GM13977 (cell line): ENCODE results near the gene PTPRE.

ENCODE experiments used
- DNase-seq: peaks from one replicate; pipeline ENCODE4 v3.0.0; 2012; ENCODE audit warnings: low spot score
- in situ Hi-C: fragments of 300-500 bp; cut with MboI; formaldehyde crosslinking; loops from one replicate; pipeline ENCODE4 v1.12.0; 2022; ENCODE audit warnings: low sequenced_read_pairs, low pct_unique_long_range_greater_than_20kb, mixed read lengths, inconsistent platforms; ENCODE audit not compliant: unreplicated experiment
- TF ChIP-seq, protein P1 (sequence below): IDR thresholded peaks from 2 replicates; pipeline ENCODE4 v1.5.1; 2012; ENCODE audit warnings: mild to moderate bottlenecking, control low read depth; ENCODE audit not compliant: insufficient read depth; ENCODE audit errors: extremely low read depth, missing control alignments

PTPRE gene

GRCh38 chr10:127875449-127875765 is 31.5 kb upstream of the PTPRE start:
- TF ChIP-seq, protein P1, sequence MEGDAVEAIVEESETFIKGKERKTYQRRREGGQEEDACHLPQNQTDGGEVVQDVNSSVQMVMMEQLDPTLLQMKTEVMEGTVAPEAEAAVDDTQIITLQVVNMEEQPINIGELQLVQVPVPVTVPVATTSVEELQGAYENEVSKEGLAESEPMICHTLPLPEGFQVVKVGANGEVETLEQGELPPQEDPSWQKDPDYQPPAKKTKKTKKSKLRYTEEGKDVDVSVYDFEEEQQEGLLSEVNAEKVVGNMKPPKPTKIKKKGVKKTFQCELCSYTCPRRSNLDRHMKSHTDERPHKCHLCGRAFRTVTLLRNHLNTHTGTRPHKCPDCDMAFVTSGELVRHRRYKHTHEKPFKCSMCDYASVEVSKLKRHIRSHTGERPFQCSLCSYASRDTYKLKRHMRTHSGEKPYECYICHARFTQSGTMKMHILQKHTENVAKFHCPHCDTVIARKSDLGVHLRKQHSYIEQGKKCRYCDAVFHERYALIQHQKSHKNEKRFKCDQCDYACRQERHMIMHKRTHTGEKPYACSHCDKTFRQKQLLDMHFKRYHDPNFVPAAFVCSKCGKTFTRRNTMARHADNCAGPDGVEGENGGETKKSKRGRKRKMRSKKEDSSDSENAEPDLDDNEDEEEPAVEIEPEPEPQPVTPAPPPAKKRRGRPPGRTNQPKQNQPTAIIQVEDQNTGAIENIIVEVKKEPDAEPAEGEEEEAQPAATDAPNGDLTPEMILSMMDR, result no peak
- no peak for DNase-seq
- in situ Hi-C loops, result no loop called here

DNA sequence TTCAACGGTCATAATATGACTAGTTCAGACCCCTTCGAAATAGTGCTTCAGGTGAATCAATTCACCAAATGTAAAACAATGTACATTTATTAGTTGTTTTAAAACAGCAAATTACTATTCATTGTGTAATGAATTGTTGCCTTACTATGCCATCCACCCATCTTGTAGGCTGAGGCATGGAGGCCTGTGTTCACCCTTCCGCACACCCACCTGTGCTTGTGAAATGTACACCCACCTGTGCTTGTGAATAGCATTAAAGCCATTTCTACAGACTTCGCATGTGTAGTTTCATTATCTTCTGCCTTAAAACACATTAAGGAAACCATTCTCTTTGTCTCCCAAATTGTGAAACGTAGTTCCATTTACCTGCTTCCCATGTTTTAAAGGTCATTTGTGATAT is 31.0 kb upstream of the PTPRE start:
- TF ChIP-seq, protein P1, result no peak
- DNase-seq, result no peak
- in situ Hi-C loops, result no loop called here

DNA sequence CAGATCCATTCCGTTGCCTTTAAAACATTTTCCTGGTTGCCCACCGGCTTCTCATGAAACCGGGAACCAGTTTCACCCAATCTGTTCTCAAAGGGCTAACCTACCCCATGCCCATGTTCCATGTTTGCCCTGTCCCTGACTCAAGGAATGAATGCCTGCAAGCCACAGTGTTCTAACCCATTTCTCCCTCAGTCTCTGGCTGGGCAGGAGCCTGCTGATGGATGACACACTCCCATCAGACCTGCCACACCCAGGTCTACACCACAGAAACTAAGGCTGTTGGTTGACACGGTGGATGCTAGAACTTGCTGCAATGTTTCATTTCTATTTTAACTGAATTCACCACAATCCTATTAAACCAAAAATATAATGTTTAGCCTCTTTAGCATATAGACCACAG is 29.8 kb upstream of the PTPRE start:
- DNase-seq, result no peak
- in situ Hi-C loops, result no loop called here
- TF ChIP-seq, protein P1, result no peak

- DNase-seq, result no peak
- in situ Hi-C loops, result no loop called here
Measured at GRCh38 chr10:127877699-127878098, 29.2 kb upstream of the PTPRE start.

DNA sequence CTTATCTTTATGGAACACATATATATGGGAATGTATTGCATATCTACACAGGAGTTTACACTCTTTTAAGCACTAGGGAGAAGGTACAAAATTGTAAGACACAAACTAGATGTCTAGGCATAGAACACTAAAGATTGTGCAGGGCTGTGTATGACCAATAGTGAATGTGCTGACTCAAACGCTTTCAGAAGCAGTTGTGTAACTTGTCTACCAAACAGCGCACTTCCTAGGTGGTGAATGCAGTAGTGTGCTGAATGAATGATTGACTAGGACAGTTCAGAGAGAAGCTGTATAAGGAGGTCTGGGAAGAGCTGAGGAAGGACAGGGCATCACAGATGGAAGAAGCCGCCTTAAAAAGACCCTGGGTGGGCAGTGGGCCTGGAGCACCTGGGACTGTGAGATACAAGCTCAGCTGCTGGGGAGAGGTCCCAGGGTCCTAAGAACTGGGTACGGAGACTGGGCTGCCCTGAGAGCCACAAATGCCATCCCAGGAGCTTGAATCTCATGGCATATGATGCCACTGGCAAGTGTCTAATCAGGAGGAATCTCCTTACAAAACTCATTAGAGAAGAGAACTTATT is 28.3 kb upstream of the PTPRE start:
- DNase-seq, result no peak
- in situ Hi-C loops, result no loop called here
- TF ChIP-seq, protein P1, result no peak

More at GRCh38 chr10:127877699-127878098, 29.2 kb upstream of the PTPRE start:
- TF ChIP-seq, protein P1, result no peak

DNA sequence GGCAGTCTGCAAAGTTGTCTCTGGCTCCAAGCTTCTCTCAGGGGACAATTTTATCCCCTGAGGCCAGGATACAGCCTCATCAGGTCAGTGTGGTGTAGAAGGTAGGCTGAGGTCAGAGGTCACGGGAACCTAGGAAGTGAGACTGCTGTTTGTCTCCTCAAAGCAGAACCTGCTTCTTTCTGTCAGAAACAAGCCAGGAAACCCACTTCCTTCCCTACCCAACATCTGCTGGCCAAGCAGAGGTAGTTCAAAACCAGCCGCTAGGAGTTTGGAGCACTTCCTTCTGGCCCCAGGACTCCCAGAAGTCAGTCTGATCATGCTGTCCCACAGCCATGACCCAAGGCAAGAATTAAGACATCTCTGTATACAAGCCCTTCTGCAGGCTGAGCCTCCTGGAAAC is 26.3 kb upstream of the PTPRE start:
- TF ChIP-seq, protein P1, result no peak
- no peak for DNase-seq
- in situ Hi-C loops, result no loop called here

GRCh38 chr10:127881262-127881661 is 25.6 kb upstream of the PTPRE start:
- no peak for DNase-seq
- TF ChIP-seq, protein P1, result no peak
- in situ Hi-C loops, result no loop called here
